ENCODE results near the gene LPCAT3. TPM values are rescaled to one million over a fixed set of nuclear protein-coding genes. Genes with fewer than 3 reads are reported as not detected.
A peak's percentile ranks its signal among the peaks of the same experiment; 100 is the strongest.

LPCAT3 gene
- total RNA-seq, 4 donors from 2014 or later, result 18.2 to 230 (median 179) TPM

DNA sequence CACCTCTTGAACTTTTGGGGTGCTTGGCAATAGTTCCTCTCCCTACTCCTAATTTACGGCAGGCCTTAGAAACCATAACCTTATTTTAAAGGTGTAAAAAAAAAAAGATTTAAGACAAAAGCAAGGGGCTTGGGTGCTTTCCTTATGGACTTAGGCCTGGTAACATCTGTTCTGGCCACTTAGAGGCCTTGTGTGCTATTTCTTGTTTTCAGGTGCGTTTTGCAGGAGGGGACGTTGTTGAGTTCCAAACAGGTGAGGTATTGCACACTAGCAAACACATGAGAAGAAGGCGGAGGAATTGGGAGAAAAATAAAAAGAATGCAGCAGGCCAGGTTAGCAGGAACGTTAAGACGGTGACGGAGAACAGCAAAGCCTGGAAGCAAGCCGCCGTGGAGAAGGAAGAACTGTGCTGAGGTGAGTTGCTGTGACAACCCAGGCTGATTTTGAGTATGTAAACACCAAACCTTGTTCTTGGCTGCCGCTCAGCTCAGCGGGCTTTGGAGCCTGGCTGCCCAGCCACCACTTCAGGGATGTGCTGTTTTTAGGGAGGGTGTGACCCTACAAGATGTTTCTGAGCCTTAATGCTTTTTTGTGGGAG, 30.2 kb downstream of the LPCAT3 start:
- TF ChIP-seq POLR2A (IDR thresholded peaks at IDR 0.05), result no peak
- TF ChIP-seq, protein P1, sequence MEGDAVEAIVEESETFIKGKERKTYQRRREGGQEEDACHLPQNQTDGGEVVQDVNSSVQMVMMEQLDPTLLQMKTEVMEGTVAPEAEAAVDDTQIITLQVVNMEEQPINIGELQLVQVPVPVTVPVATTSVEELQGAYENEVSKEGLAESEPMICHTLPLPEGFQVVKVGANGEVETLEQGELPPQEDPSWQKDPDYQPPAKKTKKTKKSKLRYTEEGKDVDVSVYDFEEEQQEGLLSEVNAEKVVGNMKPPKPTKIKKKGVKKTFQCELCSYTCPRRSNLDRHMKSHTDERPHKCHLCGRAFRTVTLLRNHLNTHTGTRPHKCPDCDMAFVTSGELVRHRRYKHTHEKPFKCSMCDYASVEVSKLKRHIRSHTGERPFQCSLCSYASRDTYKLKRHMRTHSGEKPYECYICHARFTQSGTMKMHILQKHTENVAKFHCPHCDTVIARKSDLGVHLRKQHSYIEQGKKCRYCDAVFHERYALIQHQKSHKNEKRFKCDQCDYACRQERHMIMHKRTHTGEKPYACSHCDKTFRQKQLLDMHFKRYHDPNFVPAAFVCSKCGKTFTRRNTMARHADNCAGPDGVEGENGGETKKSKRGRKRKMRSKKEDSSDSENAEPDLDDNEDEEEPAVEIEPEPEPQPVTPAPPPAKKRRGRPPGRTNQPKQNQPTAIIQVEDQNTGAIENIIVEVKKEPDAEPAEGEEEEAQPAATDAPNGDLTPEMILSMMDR (IDR thresholded peaks at IDR 0.05), result no peak
- no peaks in the 10 kb centered on the region for H3K9me3 ChIP-seq
- H3K4me3 ChIP-seq, result no peak overlapping the region
- no peaks in the 10 kb centered on the region for H3K27me3 ChIP-seq
- no peak for DNase-seq
- peaks cover 0 to 9% (median 0%) of the 10 kb centered on the region in 3 donors for H3K36me3 ChIP-seq
- H3K27ac ChIP-seq, result peak overlapping the region in 2 of 4 donors; percentile 15 to 51
- H3K4me1 ChIP-seq, result peaks cover 0 to 28% (median 0%) of the 10 kb centered on the region in 4 donors

GRCh38 chr12:6982532-6982931, 35.7 kb downstream of the LPCAT3 start:
- no peak for DNase-seq
- Histone ChIP-seq H3K4me1 (peaks cover 0 to 19% (median 0%) of the 10 kb centered on the region in 4 donors), H3K27me3 (no peaks in the 10 kb centered on the region), H3K4me3 (no peak overlapping the region), H3K9me3 (no peaks in the 10 kb centered on the region), H3K36me3 (peaks cover 0 to 55% (median 0%) of the 10 kb centered on the region in 3 donors), H3K27ac (no peak overlapping the region)
- TF ChIP-seq, protein P1 (IDR thresholded peaks at IDR 0.05), result no peak

DNA sequence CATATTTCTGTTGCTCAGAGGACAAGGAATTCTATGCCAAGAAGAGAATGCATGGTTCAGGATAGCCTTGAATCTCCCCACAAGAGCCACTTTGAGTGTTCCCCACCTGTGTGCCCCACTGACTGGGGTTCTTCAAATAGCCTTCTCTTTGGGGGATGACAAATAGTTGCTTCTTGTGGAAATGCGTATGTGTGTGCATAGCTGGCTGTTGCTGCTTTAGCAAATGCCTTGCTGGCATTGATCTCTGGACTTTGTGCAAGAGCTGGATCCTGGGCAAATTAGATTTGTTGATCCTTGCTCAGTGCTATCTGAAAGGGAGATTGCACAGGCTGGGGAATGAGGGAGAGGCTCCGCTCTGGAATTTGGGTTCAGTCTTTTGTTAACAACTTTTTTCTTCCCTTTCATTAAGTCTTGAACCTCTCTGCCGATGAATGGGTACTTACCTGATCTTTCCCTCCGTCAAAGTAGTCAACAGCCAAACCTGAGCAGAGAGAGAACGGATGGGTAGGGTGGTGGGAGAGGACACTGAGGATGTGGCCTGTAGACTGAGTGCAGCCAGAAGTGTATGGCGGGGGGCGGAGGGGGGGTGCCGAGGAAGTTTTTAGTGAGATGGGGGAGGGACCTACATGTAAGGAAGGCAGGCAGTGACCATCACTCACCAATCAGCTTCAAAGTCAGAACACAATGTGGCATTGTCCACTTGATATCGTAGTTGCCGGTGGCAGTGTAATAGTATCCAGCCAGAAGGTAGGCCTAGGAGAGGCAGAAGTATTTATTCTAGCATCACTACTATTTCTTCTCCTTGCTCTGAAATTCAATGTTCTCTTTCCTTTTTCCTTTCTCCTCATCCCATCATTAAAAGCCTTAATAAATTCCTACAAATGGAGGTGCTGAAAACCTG, 36.9 kb downstream of the LPCAT3 start:
- Histone ChIP-seq H3K4me3 (no peak overlapping the region), H3K4me1 (peaks cover 0 to 18% (median 0%) of the 10 kb centered on the region in 4 donors), H3K27ac (peak overlapping the region in 3 of 4 donors; percentile 11 to 82 (median 46)), H3K36me3 (peaks cover 0 to 66% (median 0%) of the 10 kb centered on the region in 3 donors), H3K27me3 (no peaks in the 10 kb centered on the region), H3K9me3 (no peaks in the 10 kb centered on the region)
- TF ChIP-seq, protein P1 (IDR thresholded peaks at IDR 0.05), result no peak
- no peak for TF ChIP-seq POLR2A (IDR thresholded peaks at IDR 0.05)
- DNase-seq, result peak in 1 of 3 donors; percentile 70

GRCh38 chr12:6980740-6981139, 37.5 kb downstream of the LPCAT3 start:
- H3K27me3 ChIP-seq, result no peaks in the 10 kb centered on the region
- no peak overlapping the region for H3K4me3 ChIP-seq
- H3K36me3 ChIP-seq, result peaks cover 0 to 73% (median 0%) of the 10 kb centered on the region in 3 donors
- peak overlapping the region in 3 of 4 donors; percentile 11 to 82 (median 46) for H3K27ac ChIP-seq
- peaks cover 0 to 18% (median 0%) of the 10 kb centered on the region in 4 donors for H3K4me1 ChIP-seq
- no peak for DNase-seq
- no peaks in the 10 kb centered on the region for H3K9me3 ChIP-seq
- TF ChIP-seq, protein P1 (IDR thresholded peaks at IDR 0.05), result no peak
- TF ChIP-seq POLR2A (IDR thresholded peaks at IDR 0.05), result no peak

- Histone ChIP-seq H3K36me3 (peaks cover 0 to 80% (median 0%) of the 10 kb centered on the region in 3 donors), H3K4me3 (no peak overlapping the region), H3K27ac (peak overlapping the region in 3 of 4 donors; percentile 11 to 82 (median 46)), H3K27me3 (no peaks in the 10 kb centered on the region), H3K4me1 (peaks cover 0 to 15% (median 0%) of the 10 kb centered on the region in 4 donors), H3K9me3 (no peaks in the 10 kb centered on the region)
- no peak for DNase-seq
- TF ChIP-seq, protein P1 (IDR thresholded peaks at IDR 0.05), result no peak
- TF ChIP-seq POLR2A (IDR thresholded peaks at IDR 0.05), result no peak
Measured at GRCh38 chr12:6980075-6980474, 38.2 kb downstream of the LPCAT3 start.
